A549 (cell line): ENCODE measurements around the gene OR10AD1. TPM values are rescaled to one million over a fixed set of nuclear protein-coding genes. Genes with fewer than 3 reads are reported as not detected.
A peak's percentile ranks its signal among the peaks of the same experiment; 100 is the strongest.

Source experiments
- ATAC-seq, 2 experiments: fragments of 200-7000 bp in 1 of 2; fragments of >200 bp in 1 of 2; cut with Nextera tagmentation in 1 of 2; cut with Tn5 transposase in 1 of 2; 3 replicates each; pipeline versions ENCODE4 v1.8.0 to v1.9.1; 2018 to 2020; ENCODE audit warnings: mild to moderate bottlenecking in 1 of 2, moderate library complexity in 1 of 2
- CTCF ChIA-PET: fragments of 300-600 bp; sonication (Branson Sonifier 250); formaldehyde crosslinking; extraction: SDS; loops from one replicate; lab custom pipeline; 2021; ENCODE audit warnings: antibody characterized with exemption, inconsistent platforms; lab: Yijun Ruan, JAX
- POLR2A ChIA-PET: fragments of 350-600 bp; formaldehyde crosslinking; extraction: SDS; loops from one replicate; lab custom pipeline; 2021; ENCODE audit warnings: antibody characterized with exemption, inconsistent platforms; lab: Yijun Ruan, JAX
- DNase-seq, 2 experiments: peaks; one replicate each; pipeline versions ENCODE4 v3.0.0 to v3.0.0-alpha.2; 2011 to 2016; ENCODE audit warnings: low read depth in 1 of 2, low spot score in 1 of 2
- FAIRE-seq: peaks from 2 replicates; lab custom pipeline; 2011; peaks lifted over from hg19 to GRCh38; lab: Jason Lieb, UNC
- H3K27ac ChIP-seq, 2 experiments: fragments of >200 bp; sonication (Bioruptor Twin); formaldehyde crosslinking; 3 replicates each; pipeline ENCODE4 v1.5.1; 2016 to 2017
- H3K4me1 ChIP-seq: fragments of >200 bp; sonication (Bioruptor Twin); formaldehyde crosslinking; 3 replicates; pipeline ENCODE4 v1.6.1; 2016
- H3K4me2 ChIP-seq: fragments of >200 bp; sonication (Bioruptor Twin); formaldehyde crosslinking; 3 replicates; pipeline ENCODE4 v1.6.1; 2016
- H3K4me3 ChIP-seq: fragments of >200 bp; sonication (Bioruptor Twin); formaldehyde crosslinking; 3 replicates; pipeline ENCODE4 v1.5.1; 2016
- H3K9me3 ChIP-seq: fragments of >200 bp; sonication (Bioruptor Twin); formaldehyde crosslinking; 3 replicates; pipeline ENCODE4 v1.6.1; 2016
- E2F6 ChIP-seq: IDR thresholded peaks from 2 replicates; pipeline ENCODE4 v1.6.1; 2012; ENCODE audit warnings: low read depth, borderline replicate concordance
- ELK1 ChIP-seq: fragments of 150-350 bp; IDR thresholded peaks from 2 replicates; pipeline ENCODE4 v1.6.1; 2014; ENCODE audit warnings: low read depth, mild to moderate bottlenecking, low read length
- ESRRA ChIP-seq: fragments of 150-350 bp; IDR thresholded peaks from 2 replicates; pipeline ENCODE4 v1.6.1; 2014; ENCODE audit warnings: mild to moderate bottlenecking, low read length, borderline replicate concordance
- FOSL2 ChIP-seq, 2 experiments: fragments of 450-650 bp in 1 of 2; fragments of >200 bp in 1 of 2; sonication (Bioruptor Twin) in 1 of 2; formaldehyde crosslinking; IDR thresholded peaks; 2 replicates each; pipeline versions ENCODE4 v1.5.0 to v1.6.1; 2016 to 2020; ENCODE audit warnings: mild to moderate bottlenecking in 1 of 2, moderate library complexity in 1 of 2
- FOXS1 ChIP-seq: fragments of 250-450 bp; sonication (Bioruptor Pico); IDR thresholded peaks from 2 replicates; pipeline ENCODE4 v1.5.0; 2020; ENCODE audit warnings: mild to moderate bottlenecking, moderate library complexity
- HMGXB4 ChIP-seq: fragments of 250-450 bp; sonication (Bioruptor Pico); IDR thresholded peaks from 2 replicates; pipeline ENCODE4 v1.5.0; 2021; ENCODE audit warnings: mild to moderate bottlenecking, moderate library complexity, borderline replicate concordance
- HOXB5 ChIP-seq: fragments of 250-450 bp; sonication (Bioruptor Pico); IDR thresholded peaks from 2 replicates; pipeline ENCODE4 v1.5.0; 2020; ENCODE audit warnings: mild to moderate bottlenecking, moderate library complexity
- JUN ChIP-seq, 2 experiments: fragments of >200 bp; sonication (Bioruptor Twin); formaldehyde crosslinking; IDR thresholded peaks; 2 replicates in 1 of 2; 3 replicates in 1 of 2; pipeline ENCODE4 v1.6.1; 2016 to 2017
- NR3C1 ChIP-seq: fragments of >200 bp; sonication (Bioruptor Twin); formaldehyde crosslinking; IDR thresholded peaks from 3 replicates; pipeline ENCODE4 v1.6.1; 2017
- RAD21 ChIP-seq, 2 experiments: fragments of >200 bp in 1 of 2; sonication (Bioruptor Twin) in 1 of 2; formaldehyde crosslinking in 1 of 2; IDR thresholded peaks in 1 of 2; conservative IDR thresholded peaks in 1 of 2; 2 replicates in 1 of 2; 3 replicates in 1 of 2; pipeline ENCODE4 v1.6.1; 2012 to 2018; ENCODE audit warnings: inconsistent platforms in 1 of 2
- RFX5 ChIP-seq: fragments of 450-650 bp; IDR thresholded peaks from 2 replicates; pipeline ENCODE4 v1.7.1; 2014; ENCODE audit warnings: antibody characterized with exemption, mild to moderate bottlenecking, moderate library complexity
- SMC3 ChIP-seq: fragments of >200 bp; sonication (Bioruptor Twin); formaldehyde crosslinking; IDR thresholded peaks from 3 replicates; pipeline ENCODE4 v1.6.1; 2018; ENCODE audit warnings: inconsistent platforms
- ZFP36 ChIP-seq: fragments of 450-650 bp; IDR thresholded peaks from 2 replicates; pipeline ENCODE4 v1.6.1; 2014; ENCODE audit warnings: borderline replicate concordance; ENCODE audit not compliant: partially characterized antibody
- ZSCAN20 ChIP-seq: fragments of 250-450 bp; sonication (Bioruptor Pico); IDR thresholded peaks from 2 replicates; pipeline ENCODE4 v1.8.0; 2022; ENCODE audit warnings: mild to moderate bottlenecking, moderate library complexity
- WGBS: methylation state at CpG from one replicate; pipeline ENCODE4 v1.1.6; 2017; ENCODE audit errors: missing lambda C conversion rate; 5-methylcytosine and 5-hydroxymethylcytosine counted together
- polyA plus RNA-seq, 4 experiments: library from polyadenylated mRNA; depleted of rRNA in 3 of 4; stranded (reverse); fragments of >200 nt; fragmentation: RNase III in 1 of 4; extraction: RNeasy Plus Mini Kit Qiagen cat#74134 plus additional on column Dnase treatment in 1 of 4; gene quantifications; 2 replicates in 3 of 4; 3 replicates in 1 of 4; pipeline ENCODE4 v1.2.3, GENCODE V29; 2011 to 2017
- TF ChIP-seq, protein P1 (sequence below): fragments of >200 bp; sonication (Bioruptor Twin); formaldehyde crosslinking; IDR thresholded peaks from 3 replicates; pipeline ENCODE4 v1.5.1; 2016
- TF ChIP-seq, protein P2 (sequence below): IDR thresholded peaks from 2 replicates; pipeline ENCODE4 v1.6.1; 2012

The OR10AD1 gene
- polyA plus RNA-seq, 2 of the 4 experiments (the other 2 are of a cell fraction), result not detected

GRCh38 chr12:48165089-48165981 is 37.8 kb downstream of the OR10AD1 start:
- ATAC-seq (peak in 1 of 2 experiments; percentile 85; a peak in 5 of 6 replicates), FAIRE-seq (peak; percentile 92), DNase-seq (peak; percentile 59 to 75)
- ChIA-PET POLR2A (no interaction called here), CTCF (interaction anchor here (0.7 to 5.6 kb wide), 38 partner anchors 9 to 457 kb away, joined by 3 to 41 read pairs (median 4); partner anchors contain the start of genes CCDC184, PFKM and TMEM106C)
- no peak overlapping the region for H3K4me2 ChIP-seq
- H3K4me1 ChIP-seq, result no peaks in the 10 kb centered on the region
- H3K9me3 ChIP-seq, result no peaks in the 10 kb centered on the region
- TF ChIP-seq, protein P1, sequence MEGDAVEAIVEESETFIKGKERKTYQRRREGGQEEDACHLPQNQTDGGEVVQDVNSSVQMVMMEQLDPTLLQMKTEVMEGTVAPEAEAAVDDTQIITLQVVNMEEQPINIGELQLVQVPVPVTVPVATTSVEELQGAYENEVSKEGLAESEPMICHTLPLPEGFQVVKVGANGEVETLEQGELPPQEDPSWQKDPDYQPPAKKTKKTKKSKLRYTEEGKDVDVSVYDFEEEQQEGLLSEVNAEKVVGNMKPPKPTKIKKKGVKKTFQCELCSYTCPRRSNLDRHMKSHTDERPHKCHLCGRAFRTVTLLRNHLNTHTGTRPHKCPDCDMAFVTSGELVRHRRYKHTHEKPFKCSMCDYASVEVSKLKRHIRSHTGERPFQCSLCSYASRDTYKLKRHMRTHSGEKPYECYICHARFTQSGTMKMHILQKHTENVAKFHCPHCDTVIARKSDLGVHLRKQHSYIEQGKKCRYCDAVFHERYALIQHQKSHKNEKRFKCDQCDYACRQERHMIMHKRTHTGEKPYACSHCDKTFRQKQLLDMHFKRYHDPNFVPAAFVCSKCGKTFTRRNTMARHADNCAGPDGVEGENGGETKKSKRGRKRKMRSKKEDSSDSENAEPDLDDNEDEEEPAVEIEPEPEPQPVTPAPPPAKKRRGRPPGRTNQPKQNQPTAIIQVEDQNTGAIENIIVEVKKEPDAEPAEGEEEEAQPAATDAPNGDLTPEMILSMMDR, result peak; percentile 95
- TF ChIP-seq, protein P2, sequence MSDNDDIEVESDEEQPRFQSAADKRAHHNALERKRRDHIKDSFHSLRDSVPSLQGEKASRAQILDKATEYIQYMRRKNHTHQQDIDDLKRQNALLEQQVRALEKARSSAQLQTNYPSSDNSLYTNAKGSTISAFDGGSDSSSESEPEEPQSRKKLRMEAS, result no peak
- TF ChIP-seq RAD21 (conservative IDR thresholded peaks at IDR 0.05 in 1 of 2, IDR thresholded peaks at IDR 0.05 in 1 of 2) (peak; percentile 84 to 91), SMC3 (peak; percentile 75), ZFP36 (no peak), NR3C1 (no peak)
- H3K4me3 ChIP-seq, result no peak overlapping the region
- H3K27ac ChIP-seq, result no peak overlapping the region
- WGBS, result 2% methylated on average over 2 of the region's 2 CpGs

DNA sequence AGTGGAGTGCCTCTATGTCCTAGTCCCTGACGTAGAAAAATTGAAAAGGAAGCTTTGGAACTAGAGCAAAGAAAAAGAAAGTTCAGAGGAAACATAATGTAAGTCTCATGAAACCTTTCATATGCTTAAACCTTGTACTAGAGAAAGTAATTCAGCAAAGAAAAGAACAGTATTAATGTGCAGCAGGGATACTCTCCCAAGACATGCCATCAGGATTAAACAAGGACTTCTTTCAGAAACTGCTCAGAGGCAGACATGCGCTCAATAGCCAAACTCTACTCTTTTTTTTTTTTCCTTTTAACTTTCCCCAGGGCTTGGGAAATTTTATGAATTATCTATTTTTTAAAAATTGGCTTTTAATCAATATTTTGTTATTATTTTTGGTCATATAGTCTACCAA is 38.6 kb downstream of the OR10AD1 start:
- DNase-seq (no peak), FAIRE-seq (no peak)
- no peak overlapping the region for H3K27ac ChIP-seq

More for the DNA sequence above, 38.6 kb downstream of the OR10AD1 start:
- TF ChIP-seq HMGXB4 (no peak), NR3C1 (no peak), ESRRA (no peak), FOXS1 (no peak), HOXB5 (no peak), JUN (IDR thresholded peaks at IDR 0.05) (no peak), E2F6 (no peak), RFX5 (no peak), FOSL2 (IDR thresholded peaks at IDR 0.05) (no peak), FOSL2 (CRISPR knock-in tag; IDR thresholded peaks at IDR 0.05) (no peak), ZSCAN20 (CRISPR knock-in tag) (no peak), ELK1 (no peak)
- TF ChIP-seq, all 56 proteins: peak for 0
- H3K4me2 ChIP-seq, result no peak overlapping the region
- ChIA-PET POLR2A (no interaction called here), CTCF (interaction anchor here (0.7 to 5.6 kb wide), 25 partner anchors 8 to 422 kb away, joined by 3 to 41 read pairs (median 5); partner anchors contain the start of gene CCDC184)
- no peak for ATAC-seq
- WGBS, result 65% methylated on average over 2 of the region's 2 CpGs
- no peaks in the 10 kb centered on the region for H3K4me1 ChIP-seq
- no peak overlapping the region for H3K4me3 ChIP-seq
- H3K9me3 ChIP-seq, result no peaks in the 10 kb centered on the region
